Hepatocyte (in vitro differentiated cells): ENCODE measurements around the gene CTNNB1. TPM values are rescaled to one million over a fixed set of nuclear protein-coding genes. Genes with fewer than 3 reads are reported as not detected.

Source experiments
- DNase-seq: peaks from one replicate; pipeline ENCODE4 v3.0.0-alpha.2; 2016; ENCODE audit warnings: low spot score
- H2AFZ ChIP-seq: fragments of 200-600 bp; sonication (generic); 2 replicates; pipeline ENCODE4 v1.6.0; 2016; ENCODE audit warnings: antibody characterized with exemption, mild to moderate bottlenecking
- H3K27ac ChIP-seq: fragments of 200-600 bp; sonication (generic); 2 replicates; pipeline ENCODE4 v1.5.1; 2016; ENCODE audit warnings: mild to moderate bottlenecking
- H3K27me3 ChIP-seq: fragments of 200-600 bp; sonication (generic); 2 replicates; pipeline ENCODE4 v1.6.1; 2016
- H3K36me3 ChIP-seq: fragments of 200-600 bp; sonication (generic); replicated peaks from 2 replicates; pipeline ENCODE4 v1.5.1; 2016; ENCODE audit warnings: low read depth; ENCODE audit not compliant: insufficient read depth
- H3K4me1 ChIP-seq: fragments of 200-600 bp; sonication (generic); 2 replicates; pipeline ENCODE4 v1.5.1; 2016; ENCODE audit warnings: mild to moderate bottlenecking, moderate library complexity; ENCODE audit not compliant: insufficient read depth
- H3K4me2 ChIP-seq: fragments of 200-600 bp; sonication (generic); 2 replicates; pipeline ENCODE4 v1.6.0; 2016
- H3K4me3 ChIP-seq: fragments of 200-600 bp; sonication (generic); 2 replicates; pipeline ENCODE4 v1.5.1; 2016; ENCODE audit warnings: mild to moderate bottlenecking
- H3K79me2 ChIP-seq: fragments of 200-600 bp; sonication (generic); 2 replicates; pipeline ENCODE4 v1.6.0; 2017; ENCODE audit warnings: mild to moderate bottlenecking
- H3K9me2 ChIP-seq: fragments of 200-600 bp; sonication (generic); replicated peaks from 2 replicates; pipeline ENCODE4 v1.6.0; 2017; ENCODE audit warnings: mild to moderate bottlenecking; ENCODE audit not compliant: insufficient read depth
- H3K9me3 ChIP-seq: fragments of 200-600 bp; sonication (generic); 2 replicates; pipeline ENCODE4 v1.5.1; 2016; ENCODE audit warnings: low read depth, mild to moderate bottlenecking
- H4K20me1 ChIP-seq: fragments of 200-600 bp; sonication (generic); 2 replicates; pipeline ENCODE4 v1.6.0; 2016; ENCODE audit warnings: mild to moderate bottlenecking; ENCODE audit not compliant: insufficient read depth, poor library complexity, severe bottlenecking
- EZH2 ChIP-seq: fragments of 200-600 bp; sonication (generic); IDR thresholded peaks from 2 replicates; pipeline ENCODE4 v1.6.1; 2016; ENCODE audit warnings: antibody characterized with exemption, mild to moderate bottlenecking, borderline replicate concordance
- EZH2phosphoT487 ChIP-seq: fragments of 200-600 bp; sonication (generic); IDR thresholded peaks from one replicate; pipeline ENCODE4 v1.6.1; 2018; ENCODE audit warnings: antibody characterized with exemption, mild to moderate bottlenecking, low read depth, moderate library complexity; ENCODE audit not compliant: unreplicated experiment, severe bottlenecking
- WGBS: methylation state at CpG from one replicate; pipeline ENCODE4 v1.1.6; 2016; ENCODE audit warnings: low lambda C conversion rate; ENCODE audit errors: missing lambda C conversion rate; 5-methylcytosine and 5-hydroxymethylcytosine counted together
- polyA plus RNA-seq: library from polyadenylated mRNA; unstranded; fragments of >200 nt; fragmentation: Nextera tagmentation; extraction: Ambion mirVana; gene quantifications from 2 replicates; pipeline ENCODE4 v1.2.1, GENCODE V29; 2016
- total RNA-seq: library from RNA; depleted of rRNA; stranded (reverse); fragments of >200 nt; gene quantifications from 2 replicates; pipeline ENCODE4 v1.2.3, GENCODE V29; 2014
- TF ChIP-seq, protein P1 (sequence below): fragments of 200-600 bp; sonication (generic); IDR thresholded peaks from 2 replicates; pipeline ENCODE4 v1.5.1; 2016; ENCODE audit warnings: antibody characterized with exemption, mild to moderate bottlenecking; ENCODE audit not compliant: poor library complexity

CTNNB1 gene
- total and polyA plus RNA-seq, 2 experiments from 2014 or later = 137 to 663 TPM

DNA sequence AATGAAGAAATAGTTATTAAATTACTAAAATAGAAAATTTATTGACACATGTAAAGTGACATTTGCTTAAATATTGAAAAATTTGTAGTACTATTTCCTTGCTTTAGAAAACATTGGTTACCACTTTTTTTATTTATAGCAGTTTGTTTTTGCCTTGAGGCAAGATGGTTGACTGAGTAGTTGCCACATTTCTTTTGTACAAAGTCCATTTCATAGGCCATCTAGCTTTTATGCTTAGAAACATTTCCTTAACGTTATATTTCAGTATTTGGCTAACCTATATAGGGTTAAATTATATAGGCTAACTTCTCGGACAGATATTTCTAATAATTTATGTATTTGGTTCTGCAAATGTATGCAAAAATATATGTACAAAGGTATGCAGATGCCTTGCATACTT lies 17.1 kb downstream of the CTNNB1 start:
- 70% methylated on average over 2 of the region's 2 CpGs for WGBS
- peaks cover 100% of the 10 kb centered on the region for H3K79me2 ChIP-seq
- H3K27me3 ChIP-seq = no peaks in the 10 kb centered on the region
- TF ChIP-seq, protein P1, sequence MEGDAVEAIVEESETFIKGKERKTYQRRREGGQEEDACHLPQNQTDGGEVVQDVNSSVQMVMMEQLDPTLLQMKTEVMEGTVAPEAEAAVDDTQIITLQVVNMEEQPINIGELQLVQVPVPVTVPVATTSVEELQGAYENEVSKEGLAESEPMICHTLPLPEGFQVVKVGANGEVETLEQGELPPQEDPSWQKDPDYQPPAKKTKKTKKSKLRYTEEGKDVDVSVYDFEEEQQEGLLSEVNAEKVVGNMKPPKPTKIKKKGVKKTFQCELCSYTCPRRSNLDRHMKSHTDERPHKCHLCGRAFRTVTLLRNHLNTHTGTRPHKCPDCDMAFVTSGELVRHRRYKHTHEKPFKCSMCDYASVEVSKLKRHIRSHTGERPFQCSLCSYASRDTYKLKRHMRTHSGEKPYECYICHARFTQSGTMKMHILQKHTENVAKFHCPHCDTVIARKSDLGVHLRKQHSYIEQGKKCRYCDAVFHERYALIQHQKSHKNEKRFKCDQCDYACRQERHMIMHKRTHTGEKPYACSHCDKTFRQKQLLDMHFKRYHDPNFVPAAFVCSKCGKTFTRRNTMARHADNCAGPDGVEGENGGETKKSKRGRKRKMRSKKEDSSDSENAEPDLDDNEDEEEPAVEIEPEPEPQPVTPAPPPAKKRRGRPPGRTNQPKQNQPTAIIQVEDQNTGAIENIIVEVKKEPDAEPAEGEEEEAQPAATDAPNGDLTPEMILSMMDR = no peak
- no peak for TF ChIP-seq EZH2
- no peaks in the 10 kb centered on the region for H3K9me3 ChIP-seq
- no peak overlapping the region for H3K4me3 ChIP-seq
- DNase-seq = no peak
- no peak overlapping the region for H2AFZ ChIP-seq
- no peak overlapping the region for H3K27ac ChIP-seq
- no peak overlapping the region for H3K4me2 ChIP-seq
- H3K4me1 ChIP-seq = peaks cover 43% of the 10 kb centered on the region
- H3K9me2 ChIP-seq = no peaks in the 10 kb centered on the region
- H4K20me1 ChIP-seq = peaks cover 100% of the 10 kb centered on the region
- no peaks in the 10 kb centered on the region for H3K36me3 ChIP-seq

GRCh38 chr3:41216993-41217392 lies 17.7 kb downstream of the CTNNB1 start:
- H3K36me3 ChIP-seq = no peaks in the 10 kb centered on the region
- no peaks in the 10 kb centered on the region for H3K9me3 ChIP-seq
- peaks cover 49% of the 10 kb centered on the region for H3K4me1 ChIP-seq
- H3K9me2 ChIP-seq = no peaks in the 10 kb centered on the region
- no peak overlapping the region for H2AFZ ChIP-seq
- TF ChIP-seq, protein P1 = no peak
- TF ChIP-seq EZH2phosphoT487 (no peak), EZH2 (no peak)
- no peak for DNase-seq
- H3K27ac ChIP-seq = no peak overlapping the region
- no peaks in the 10 kb centered on the region for H3K27me3 ChIP-seq
- H4K20me1 ChIP-seq = peaks cover 100% of the 10 kb centered on the region
- H3K4me3 ChIP-seq = no peak overlapping the region
- WGBS = 50% methylated on average over 1 of the region's 1 CpG
- H3K79me2 ChIP-seq = peaks cover 100% of the 10 kb centered on the region
- no peak overlapping the region for H3K4me2 ChIP-seq

DNA sequence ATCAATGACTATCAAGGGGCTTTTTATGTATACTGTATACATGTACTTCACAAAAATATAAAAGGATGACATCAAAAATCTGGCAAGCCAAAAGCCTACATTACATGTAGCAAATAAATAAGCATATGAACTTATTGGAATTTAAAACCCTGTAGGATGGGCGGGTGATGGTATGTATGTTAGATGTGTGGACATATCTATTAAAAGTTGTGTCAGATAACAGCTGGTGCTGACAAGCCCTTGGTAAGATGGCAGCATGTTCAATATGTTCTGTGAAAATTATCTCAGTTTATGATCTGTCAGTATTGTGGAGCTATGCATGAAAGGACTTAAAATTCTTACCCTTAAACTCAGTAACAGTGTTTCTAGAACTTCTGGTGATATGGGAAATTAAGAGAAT lies 20.1 kb downstream of the CTNNB1 start:
- WGBS = 77% methylated on average over 1 of the region's 1 CpG
- H3K9me2 ChIP-seq = no peaks in the 10 kb centered on the region
- H3K4me1 ChIP-seq = peaks cover 42% of the 10 kb centered on the region
- H3K27ac ChIP-seq = no peak overlapping the region
- no peak overlapping the region for H2AFZ ChIP-seq
- peaks cover 100% of the 10 kb centered on the region for H3K79me2 ChIP-seq
- no peak overlapping the region for H3K4me2 ChIP-seq
- H3K27me3 ChIP-seq = no peaks in the 10 kb centered on the region
- no peak for DNase-seq
- H4K20me1 ChIP-seq = peaks cover 100% of the 10 kb centered on the region
- H3K36me3 ChIP-seq = no peaks in the 10 kb centered on the region
- no peaks in the 10 kb centered on the region for H3K9me3 ChIP-seq
- no peak overlapping the region for H3K4me3 ChIP-seq
- no peak for TF ChIP-seq EZH2phosphoT487
- TF ChIP-seq, protein P1 = no peak
- no peak for TF ChIP-seq EZH2
